Measurements from ENCODE around the gene MED28. TPM values are rescaled to one million over a fixed set of nuclear protein-coding genes. Genes with fewer than 3 reads are reported as not detected.

MED28 gene
- total and polyA plus RNA-seq, 10 of the 15 experiments (the other 5 are each of a cell fraction or from before 2014, with no cell fraction given), result 19.9 to 77.4 (median 52.0) TPM

DNA sequence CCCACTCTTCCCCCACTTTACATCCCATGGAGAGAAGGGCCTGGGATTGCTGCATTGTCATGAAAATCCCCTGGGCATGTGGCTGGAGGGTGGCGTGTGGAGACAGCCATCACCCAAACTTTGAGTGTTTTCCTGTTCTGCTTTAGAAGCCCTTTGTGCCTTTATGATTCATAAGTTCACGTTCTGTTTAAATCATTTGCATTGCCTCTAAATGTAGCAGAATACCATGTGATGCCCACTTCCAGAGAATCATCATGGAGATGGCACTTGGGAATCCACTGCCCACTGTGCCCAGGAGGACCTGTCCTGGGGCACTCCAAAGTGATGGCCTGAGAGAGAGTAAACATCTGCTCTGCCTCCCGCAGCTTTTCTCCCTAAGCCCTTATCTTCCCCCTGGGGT, 52.8 kb downstream of the MED28 start:
- no peak for FAIRE-seq
- TF ChIP-seq TCF3 (IDR thresholded peaks at IDR 0.05; ENCODE audit: borderline replicate concordance, insufficient read depth, low read depth, low read length) (no peak), TARDBP (IDR thresholded peaks at IDR 0.05; ENCODE audit: borderline replicate concordance) (no peak), CHD4 (IDR thresholded peaks at IDR 0.05) (no peak), MTA2 (IDR thresholded peaks at IDR 0.05; ENCODE audit: low read depth) (no peak), SIX5 (IDR thresholded peaks at IDR 0.05; ENCODE audit: low read depth, low read length, severe bottlenecking) (no peak)
- TF ChIP-seq, protein P1, sequence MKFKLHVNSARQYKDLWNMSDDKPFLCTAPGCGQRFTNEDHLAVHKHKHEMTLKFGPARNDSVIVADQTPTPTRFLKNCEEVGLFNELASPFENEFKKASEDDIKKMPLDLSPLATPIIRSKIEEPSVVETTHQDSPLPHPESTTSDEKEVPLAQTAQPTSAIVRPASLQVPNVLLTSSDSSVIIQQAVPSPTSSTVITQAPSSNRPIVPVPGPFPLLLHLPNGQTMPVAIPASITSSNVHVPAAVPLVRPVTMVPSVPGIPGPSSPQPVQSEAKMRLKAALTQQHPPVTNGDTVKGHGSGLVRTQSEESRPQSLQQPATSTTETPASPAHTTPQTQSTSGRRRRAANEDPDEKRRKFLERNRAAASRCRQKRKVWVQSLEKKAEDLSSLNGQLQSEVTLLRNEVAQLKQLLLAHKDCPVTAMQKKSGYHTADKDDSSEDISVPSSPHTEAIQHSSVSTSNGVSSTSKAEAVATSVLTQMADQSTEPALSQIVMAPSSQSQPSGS (IDR thresholded peaks at IDR 0.05; ENCODE audit: low read length), result no peak
- TF ChIP-seq, protein P2, sequence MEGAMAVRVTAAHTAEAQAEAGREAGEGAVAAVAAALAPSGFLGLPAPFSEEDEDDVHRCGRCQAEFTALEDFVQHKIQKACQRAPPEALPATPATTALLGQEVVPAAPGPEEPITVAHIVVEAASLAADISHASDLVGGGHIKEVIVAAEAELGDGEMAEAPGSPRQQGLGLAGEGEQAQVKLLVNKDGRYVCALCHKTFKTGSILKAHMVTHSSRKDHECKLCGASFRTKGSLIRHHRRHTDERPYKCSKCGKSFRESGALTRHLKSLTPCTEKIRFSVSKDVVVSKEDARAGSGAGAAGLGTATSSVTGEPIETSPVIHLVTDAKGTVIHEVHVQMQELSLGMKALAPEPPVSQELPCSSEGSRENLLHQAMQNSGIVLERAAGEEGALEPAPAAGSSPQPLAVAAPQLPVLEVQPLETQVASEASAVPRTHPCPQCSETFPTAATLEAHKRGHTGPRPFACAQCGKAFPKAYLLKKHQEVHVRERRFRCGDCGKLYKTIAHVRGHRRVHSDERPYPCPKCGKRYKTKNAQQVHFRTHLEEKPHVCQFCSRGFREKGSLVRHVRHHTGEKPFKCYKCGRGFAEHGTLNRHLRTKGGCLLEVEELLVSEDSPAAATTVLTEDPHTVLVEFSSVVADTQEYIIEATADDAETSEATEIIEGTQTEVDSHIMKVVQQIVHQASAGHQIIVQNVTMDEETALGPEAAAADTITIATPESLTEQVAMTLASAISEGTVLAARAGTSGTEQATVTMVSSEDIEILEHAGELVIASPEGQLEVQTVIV (IDR thresholded peaks at IDR 0.05; ENCODE audit: borderline replicate concordance, partially characterized antibody), result no peak
- TF ChIP-seq, protein P3, sequence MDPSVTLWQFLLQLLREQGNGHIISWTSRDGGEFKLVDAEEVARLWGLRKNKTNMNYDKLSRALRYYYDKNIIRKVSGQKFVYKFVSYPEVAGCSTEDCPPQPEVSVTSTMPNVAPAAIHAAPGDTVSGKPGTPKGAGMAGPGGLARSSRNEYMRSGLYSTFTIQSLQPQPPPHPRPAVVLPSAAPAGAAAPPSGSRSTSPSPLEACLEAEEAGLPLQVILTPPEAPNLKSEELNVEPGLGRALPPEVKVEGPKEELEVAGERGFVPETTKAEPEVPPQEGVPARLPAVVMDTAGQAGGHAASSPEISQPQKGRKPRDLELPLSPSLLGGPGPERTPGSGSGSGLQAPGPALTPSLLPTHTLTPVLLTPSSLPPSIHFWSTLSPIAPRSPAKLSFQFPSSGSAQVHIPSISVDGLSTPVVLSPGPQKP (IDR thresholded peaks at IDR 0.05; ENCODE audit: low read depth, low read length), result no peak
- TF ChIP-seq, protein P4, sequence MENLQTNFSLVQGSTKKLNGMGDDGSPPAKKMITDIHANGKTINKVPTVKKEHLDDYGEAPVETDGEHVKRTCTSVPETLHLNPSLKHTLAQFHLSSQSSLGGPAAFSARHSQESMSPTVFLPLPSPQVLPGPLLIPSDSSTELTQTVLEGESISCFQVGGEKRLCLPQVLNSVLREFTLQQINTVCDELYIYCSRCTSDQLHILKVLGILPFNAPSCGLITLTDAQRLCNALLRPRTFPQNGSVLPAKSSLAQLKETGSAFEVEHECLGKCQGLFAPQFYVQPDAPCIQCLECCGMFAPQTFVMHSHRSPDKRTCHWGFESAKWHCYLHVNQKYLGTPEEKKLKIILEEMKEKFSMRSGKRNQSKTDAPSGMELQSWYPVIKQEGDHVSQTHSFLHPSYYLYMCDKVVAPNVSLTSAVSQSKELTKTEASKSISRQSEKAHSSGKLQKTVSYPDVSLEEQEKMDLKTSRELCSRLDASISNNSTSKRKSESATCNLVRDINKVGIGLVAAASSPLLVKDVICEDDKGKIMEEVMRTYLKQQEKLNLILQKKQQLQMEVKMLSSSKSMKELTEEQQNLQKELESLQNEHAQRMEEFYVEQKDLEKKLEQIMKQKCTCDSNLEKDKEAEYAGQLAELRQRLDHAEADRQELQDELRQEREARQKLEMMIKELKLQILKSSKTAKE (IDR thresholded peaks at IDR 0.05; ENCODE audit: low read depth, poor library complexity, severe bottlenecking), result no peak
- CTCF ChIA-PET, result no interaction called here

More for the DNA sequence above, 52.8 kb downstream of the MED28 start:
- no peaks in the 10 kb centered on the region for H3K27me3 ChIP-seq (replicated peaks in 1 of 2; ENCODE audit: control insufficient read depth in 2 of 2, insufficient read depth in 2 of 2, low read length in 1 of 2)
- intact Hi-C loops (cut with micrococcal nuclease; ENCODE audit: unreplicated experiment), result loop anchor here (5.0 kb wide), 1 partner anchor 140 kb away; no protein-coding TSS in a partner anchor
- ChIA-PET SMC1A (ENCODE audit: uncharacterized antibody, unreplicated experiment) (no interaction called here), RAD21 (ENCODE audit: unreplicated experiment) (no interaction called here), POLR2A (no interaction called here)
- H3K4me2 ChIP-seq (ENCODE audit: control insufficient read depth, insufficient read depth), result no peak overlapping the region
- H3K9ac ChIP-seq (ENCODE audit: control insufficient read depth, insufficient read depth, low read length), result no peak overlapping the region
- H3K9me3 ChIP-seq (replicated peaks; ENCODE audit: control insufficient read depth, insufficient read depth, low read length), result no peaks in the 10 kb centered on the region; the same call in 2 of the 3 replicates
- no TSS peak for BruUV-seq (replicated peaks)
- ATAC-seq, result no peak
- H3K4me3 ChIP-seq, result no peak overlapping the region
- no peaks in the 10 kb centered on the region for H3K79me2 ChIP-seq (ENCODE audit: control insufficient read depth, insufficient read depth, low read length)
- no peak overlapping the region for H3K27ac ChIP-seq (ENCODE audit: control insufficient read depth, insufficient read depth)
- peaks cover 8% of the 10 kb centered on the region for H3K4me1 ChIP-seq (ENCODE audit: control insufficient read depth, insufficient read depth, low read length)
- in situ Hi-C loops (cut with MboI), result no loop called here
- 13% methylated on average over 3 of the region's 3 CpGs for WGBS (ENCODE audit: insufficient coverage, insufficient replicate concordance, low lambda C conversion rate, missing lambda C conversion rate)
- H2AFZ ChIP-seq (ENCODE audit: control insufficient read depth, low read depth, low read length), result no peak overlapping the region; the same call in 1 of the 2 replicates
- no peaks in the 10 kb centered on the region for H3K36me3 ChIP-seq (ENCODE audit: control insufficient read depth in 2 of 2, insufficient read depth in 2 of 2, low read length in 1 of 2)
- DNase-seq (ENCODE audit: low read depth, low spot score), result no peak
- H4K20me1 ChIP-seq (ENCODE audit: control insufficient read depth, insufficient read depth), result no peaks in the 10 kb centered on the region

Data from GM12878 (cell line).